ENCODE results near the gene EPYC.

GRCh38 chr12:90999966-91000365, 4.8 kb downstream of the EPYC start:
- TF ChIP-seq POLR2A (IDR thresholded peaks at IDR 0.05) (no peak), CTCF (IDR thresholded peaks at IDR 0.05) (no peak)
